Measurements from ENCODE around the gene ORC1. TPM values are rescaled to one million over a fixed set of nuclear protein-coding genes. Genes with fewer than 3 reads are reported as not detected.

The ORC1 gene
- total RNA-seq, 1 experiment from 2014 or later, result 25.6 TPM

- Histone ChIP-seq H3K27ac (ENCODE audit: low read depth, low read length) (no peak overlapping the region), H3K4me3 (replicated peaks in 1 of 2; ENCODE audit: low read depth in 1 of 2, low read length in 2 of 2) (no peak overlapping the region), H3K27me3 (ENCODE audit: insufficient read depth, low read length) (no peaks in the 10 kb centered on the region), H3K4me2 (ENCODE audit: low read length) (no peak overlapping the region), H3K79me2 (ENCODE audit: insufficient read depth, low read length) (no peaks in the 10 kb centered on the region), H4K20me1 (ENCODE audit: insufficient read depth) (no peaks in the 10 kb centered on the region), H3K9me2 (ENCODE audit: insufficient read depth) (no peaks in the 10 kb centered on the region), H3K9ac (ENCODE audit: low read length) (no peak overlapping the region), H3K4me1 (ENCODE audit: control insufficient read depth in 1 of 2, insufficient read depth in 2 of 2, low read length in 2 of 2) (no peaks in the 10 kb centered on the region), H3K9me3 (ENCODE audit: control insufficient read depth in 1 of 2, insufficient read depth in 1 of 2, low read depth in 1 of 2, low read length in 2 of 2) (no peaks in the 10 kb centered on the region), H2AFZ (ENCODE audit: low read depth, low read length, poor library complexity, severe bottlenecking) (no peak overlapping the region), H3K36me3 (ENCODE audit: control insufficient read depth in 1 of 2, insufficient read depth in 2 of 2, low read length in 2 of 2) (peaks cover 54% of the 10 kb centered on the region in 2 experiments)
- ChIA-PET RAD21 (ENCODE audit: low non-redundant PET in 1 of 2, low total read pairs in 2 of 2, uncharacterized antibody in 2 of 2, unreplicated experiment in 2 of 2) (no interaction called here), POLR2A (interaction anchor here (1.1 kb wide), 1 partner anchor 9 kb away, joined by 3 read pairs; the partner anchor contains the start of gene CC2D1B), CTCF (no interaction called here)
- TF ChIP-seq TCF7L2 (IDR thresholded peaks at IDR 0.05; ENCODE audit: borderline replicate concordance, extremely low read depth, insufficient read depth, insufficient read length) (no peak), ZBTB33 (IDR thresholded peaks at IDR 0.05; ENCODE audit: extremely low read depth, insufficient replicate concordance, low read length) (no peak), CBX3 (IDR thresholded peaks at IDR 0.05; ENCODE audit: low read depth) (no peak), CEBPB (IDR thresholded peaks at IDR 0.05; ENCODE audit: low read depth) (no peak)
- BruUV-seq (replicated peaks), result no TSS peak
- DNase-seq (ENCODE audit: low read depth, low spot score) (no peak), ATAC-seq (no peak)
- intact Hi-C loops (cut with micrococcal nuclease), result no loop called here
Measured at GRCh38 chr1:52356818-52357355, 47.3 kb downstream of the ORC1 start.

DNA sequence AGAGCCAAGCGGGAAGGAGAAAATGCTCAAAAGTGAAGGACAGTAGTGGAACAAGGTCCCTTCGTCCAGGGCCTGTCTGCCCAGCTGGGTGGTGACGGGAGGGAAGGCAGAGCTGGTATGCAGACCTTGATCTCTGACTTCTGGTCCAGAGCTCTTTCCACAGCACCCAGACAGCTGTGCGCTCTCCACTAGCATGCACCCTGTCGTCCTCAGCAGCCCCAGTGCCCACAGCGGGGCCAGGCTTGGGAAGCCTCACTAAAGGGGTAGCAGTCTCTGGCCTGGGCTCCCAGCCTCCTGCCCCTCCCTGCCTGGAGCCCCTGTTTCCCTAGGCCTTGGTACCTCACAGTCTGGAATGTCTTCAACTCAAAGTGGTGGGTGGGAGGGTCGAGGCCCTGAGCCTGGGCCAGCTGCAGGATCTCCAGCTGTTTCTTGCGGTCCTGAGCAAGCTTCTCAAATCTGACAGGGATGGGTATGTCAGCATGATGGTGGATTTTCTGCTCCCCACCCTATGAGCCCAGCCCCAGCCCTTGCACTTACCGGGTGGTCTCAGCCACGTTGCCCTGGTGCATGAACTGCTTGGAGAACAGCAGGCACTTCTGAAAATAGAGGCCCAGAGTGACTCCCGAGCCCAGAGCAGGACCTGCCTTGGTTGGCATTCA, 48.2 kb downstream of the ORC1 start:
- no peaks in the 10 kb centered on the region for H3K79me2 ChIP-seq (ENCODE audit: insufficient read depth, low read length)
- H3K27ac ChIP-seq (ENCODE audit: low read depth, low read length), result no peak overlapping the region

More for the DNA sequence above, 48.2 kb downstream of the ORC1 start:
- POLR2A ChIA-PET, result interaction anchor here (1.1 kb wide), 1 partner anchor 10 kb away, joined by 3 read pairs; the partner anchor contains the start of gene CC2D1B
- Histone ChIP-seq H3K9ac (ENCODE audit: low read length) (no peak overlapping the region), H2AFZ (ENCODE audit: low read depth, low read length, poor library complexity, severe bottlenecking) (no peak overlapping the region), H3K36me3 (ENCODE audit: control insufficient read depth in 1 of 2, insufficient read depth in 2 of 2, low read length in 2 of 2) (peaks cover 48 to 50% of the 10 kb centered on the region in 2 experiments), H3K4me1 (ENCODE audit: control insufficient read depth in 1 of 2, insufficient read depth in 2 of 2, low read length in 2 of 2) (no peaks in the 10 kb centered on the region), H3K9me3 (ENCODE audit: control insufficient read depth in 1 of 2, insufficient read depth in 1 of 2, low read depth in 1 of 2, low read length in 2 of 2) (no peaks in the 10 kb centered on the region), H3K27me3 (ENCODE audit: insufficient read depth, low read length) (no peaks in the 10 kb centered on the region), H3K4me3 (replicated peaks in 1 of 2; ENCODE audit: low read depth in 1 of 2, low read length in 2 of 2) (no peak overlapping the region), H3K4me2 (ENCODE audit: low read length) (no peak overlapping the region), H4K20me1 (ENCODE audit: insufficient read depth) (no peaks in the 10 kb centered on the region), H3K9me2 (ENCODE audit: insufficient read depth) (no peaks in the 10 kb centered on the region)
- intact Hi-C loops (cut with micrococcal nuclease), result no loop called here
- ATAC-seq, result no peak
- CTCF ChIA-PET, result no interaction called here
- RAD21 ChIA-PET (ENCODE audit: low non-redundant PET in 1 of 2, low total read pairs in 2 of 2, uncharacterized antibody in 2 of 2, unreplicated experiment in 2 of 2), result no interaction called here
- TF ChIP-seq EGR1 (IDR thresholded peaks at IDR 0.05; ENCODE audit: low read depth) (no peak), SP1 (IDR thresholded peaks at IDR 0.05; ENCODE audit: low read depth) (no peak), EZH2 (IDR thresholded peaks at IDR 0.05) (no peak), CEBPB (IDR thresholded peaks at IDR 0.05; ENCODE audit: low read depth) (no peak), ZFX (IDR thresholded peaks at IDR 0.05) (no peak)
- TF ChIP-seq, protein P1, sequence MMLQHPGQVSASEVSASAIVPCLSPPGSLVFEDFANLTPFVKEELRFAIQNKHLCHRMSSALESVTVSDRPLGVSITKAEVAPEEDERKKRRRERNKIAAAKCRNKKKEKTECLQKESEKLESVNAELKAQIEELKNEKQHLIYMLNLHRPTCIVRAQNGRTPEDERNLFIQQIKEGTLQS (IDR thresholded peaks at IDR 0.05), result no peak
- BruUV-seq (replicated peaks), result no TSS peak
- DNase-seq (ENCODE audit: low read depth, low spot score), result no peak

All from HCT116 (cell line).